ENCODE data around the gene RAX2. TPM values are rescaled to one million over a fixed set of nuclear protein-coding genes. Genes with fewer than 3 reads are reported as not detected.

RAX2 gene
- polyA plus RNA-seq, 1 donor from 2014 or later: not detected

DNA sequence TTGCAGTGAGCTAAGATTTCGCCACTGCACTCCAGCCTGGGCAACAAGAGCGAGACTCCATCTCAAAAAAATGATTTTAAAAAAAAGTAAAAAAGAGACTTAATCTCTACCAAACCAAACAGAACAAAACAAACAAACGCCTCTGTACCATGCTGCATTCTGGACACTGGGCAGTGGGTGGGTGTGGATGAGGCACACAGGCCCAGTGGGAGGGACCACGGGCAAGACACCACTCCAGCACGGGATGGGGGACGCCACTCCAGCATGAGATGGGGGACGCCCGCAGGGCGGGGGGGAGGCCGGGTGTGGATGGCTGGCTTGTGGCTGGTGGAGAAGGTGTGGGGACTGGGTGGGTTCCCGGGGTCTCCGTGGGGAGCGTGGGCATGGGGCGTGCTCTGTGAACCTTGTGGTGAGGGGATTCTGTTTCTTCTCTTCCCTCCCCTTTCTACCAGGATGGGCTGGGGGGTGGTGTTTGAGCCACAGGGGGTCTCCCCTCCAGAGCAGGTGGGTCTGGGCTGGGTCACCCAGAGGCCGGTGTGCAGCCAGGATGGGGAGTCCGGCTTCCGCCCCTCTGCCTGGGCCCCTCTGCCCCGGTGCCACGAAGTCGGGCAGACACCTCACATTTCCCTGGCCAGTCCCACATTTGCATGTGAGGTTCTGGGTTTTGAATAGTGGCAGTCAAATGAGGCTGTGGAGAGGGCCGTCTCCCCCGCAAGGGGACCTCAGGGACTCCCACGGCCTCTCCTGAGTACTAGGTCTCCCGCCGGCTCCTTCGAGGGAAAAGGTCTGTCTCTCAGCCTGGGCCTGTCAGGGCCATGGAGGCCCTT, 38.1 kb upstream of the RAX2 start:
- Histone ChIP-seq H2AFZ (ENCODE audit: low read depth, low read length) (no peak overlapping the region), H3K4me2 (ENCODE audit: low read length) (no peak overlapping the region), H3K9me2 (ENCODE audit: insufficient read depth, low read length) (no peaks in the 10 kb centered on the region), H3F3A (ENCODE audit: insufficient read depth, low read length, poor library complexity, severe bottlenecking) (no peaks in the 10 kb centered on the region), H4K20me1 (ENCODE audit: insufficient read depth) (no peaks in the 10 kb centered on the region), H3K4me3 (ENCODE audit: low read length) (no peak overlapping the region), H3K27me3 (ENCODE audit: insufficient read depth, low read depth, low read length) (no peaks in the 10 kb centered on the region), H3K9me3 (ENCODE audit: low read length) (no peaks in the 10 kb centered on the region), H3K9ac (ENCODE audit: low read length) (no peak overlapping the region), H3K79me2 (replicated peaks; ENCODE audit: insufficient read depth, low read length) (no peaks in the 10 kb centered on the region), H3K36me3 (ENCODE audit: insufficient read depth, low read length) (no peaks in the 10 kb centered on the region), H3K27ac (ENCODE audit: low read length) (no peak overlapping the region)
- no peak for TF ChIP-seq TAF1 (IDR thresholded peaks at IDR 0.05; ENCODE audit: low read depth)
- no peak for TF ChIP-seq RAD21 (conservative IDR thresholded peaks at IDR 0.05)
- TF ChIP-seq POLR2AphosphoS5 (IDR thresholded peaks at IDR 0.05): no peak
- TF ChIP-seq SMC3 (conservative IDR thresholded peaks at IDR 0.05; ENCODE audit: poor library complexity): no peak
- no peak for TF ChIP-seq MXI1 (conservative IDR thresholded peaks at IDR 0.05; ENCODE audit: poor library complexity, severe bottlenecking)
- TF ChIP-seq, protein P1, sequence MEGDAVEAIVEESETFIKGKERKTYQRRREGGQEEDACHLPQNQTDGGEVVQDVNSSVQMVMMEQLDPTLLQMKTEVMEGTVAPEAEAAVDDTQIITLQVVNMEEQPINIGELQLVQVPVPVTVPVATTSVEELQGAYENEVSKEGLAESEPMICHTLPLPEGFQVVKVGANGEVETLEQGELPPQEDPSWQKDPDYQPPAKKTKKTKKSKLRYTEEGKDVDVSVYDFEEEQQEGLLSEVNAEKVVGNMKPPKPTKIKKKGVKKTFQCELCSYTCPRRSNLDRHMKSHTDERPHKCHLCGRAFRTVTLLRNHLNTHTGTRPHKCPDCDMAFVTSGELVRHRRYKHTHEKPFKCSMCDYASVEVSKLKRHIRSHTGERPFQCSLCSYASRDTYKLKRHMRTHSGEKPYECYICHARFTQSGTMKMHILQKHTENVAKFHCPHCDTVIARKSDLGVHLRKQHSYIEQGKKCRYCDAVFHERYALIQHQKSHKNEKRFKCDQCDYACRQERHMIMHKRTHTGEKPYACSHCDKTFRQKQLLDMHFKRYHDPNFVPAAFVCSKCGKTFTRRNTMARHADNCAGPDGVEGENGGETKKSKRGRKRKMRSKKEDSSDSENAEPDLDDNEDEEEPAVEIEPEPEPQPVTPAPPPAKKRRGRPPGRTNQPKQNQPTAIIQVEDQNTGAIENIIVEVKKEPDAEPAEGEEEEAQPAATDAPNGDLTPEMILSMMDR (IDR thresholded peaks at IDR 0.05; ENCODE audit: poor library complexity, severe bottlenecking): no peak
- no peak for TF ChIP-seq EP300 (conservative IDR thresholded peaks at IDR 0.05; ENCODE audit: poor library complexity, severe bottlenecking)
- TF ChIP-seq, protein P2, sequence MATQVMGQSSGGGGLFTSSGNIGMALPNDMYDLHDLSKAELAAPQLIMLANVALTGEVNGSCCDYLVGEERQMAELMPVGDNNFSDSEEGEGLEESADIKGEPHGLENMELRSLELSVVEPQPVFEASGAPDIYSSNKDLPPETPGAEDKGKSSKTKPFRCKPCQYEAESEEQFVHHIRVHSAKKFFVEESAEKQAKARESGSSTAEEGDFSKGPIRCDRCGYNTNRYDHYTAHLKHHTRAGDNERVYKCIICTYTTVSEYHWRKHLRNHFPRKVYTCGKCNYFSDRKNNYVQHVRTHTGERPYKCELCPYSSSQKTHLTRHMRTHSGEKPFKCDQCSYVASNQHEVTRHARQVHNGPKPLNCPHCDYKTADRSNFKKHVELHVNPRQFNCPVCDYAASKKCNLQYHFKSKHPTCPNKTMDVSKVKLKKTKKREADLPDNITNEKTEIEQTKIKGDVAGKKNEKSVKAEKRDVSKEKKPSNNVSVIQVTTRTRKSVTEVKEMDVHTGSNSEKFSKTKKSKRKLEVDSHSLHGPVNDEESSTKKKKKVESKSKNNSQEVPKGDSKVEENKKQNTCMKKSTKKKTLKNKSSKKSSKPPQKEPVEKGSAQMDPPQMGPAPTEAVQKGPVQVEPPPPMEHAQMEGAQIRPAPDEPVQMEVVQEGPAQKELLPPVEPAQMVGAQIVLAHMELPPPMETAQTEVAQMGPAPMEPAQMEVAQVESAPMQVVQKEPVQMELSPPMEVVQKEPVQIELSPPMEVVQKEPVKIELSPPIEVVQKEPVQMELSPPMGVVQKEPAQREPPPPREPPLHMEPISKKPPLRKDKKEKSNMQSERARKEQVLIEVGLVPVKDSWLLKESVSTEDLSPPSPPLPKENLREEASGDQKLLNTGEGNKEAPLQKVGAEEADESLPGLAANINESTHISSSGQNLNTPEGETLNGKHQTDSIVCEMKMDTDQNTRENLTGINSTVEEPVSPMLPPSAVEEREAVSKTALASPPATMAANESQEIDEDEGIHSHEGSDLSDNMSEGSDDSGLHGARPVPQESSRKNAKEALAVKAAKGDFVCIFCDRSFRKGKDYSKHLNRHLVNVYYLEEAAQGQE (IDR thresholded peaks at IDR 0.05; ENCODE audit: borderline replicate concordance): no peak
- no peak for TF ChIP-seq EZH2 (IDR thresholded peaks at IDR 0.05; ENCODE audit: borderline replicate concordance, insufficient read depth, low read length, poor library complexity, severe bottlenecking)

DNA sequence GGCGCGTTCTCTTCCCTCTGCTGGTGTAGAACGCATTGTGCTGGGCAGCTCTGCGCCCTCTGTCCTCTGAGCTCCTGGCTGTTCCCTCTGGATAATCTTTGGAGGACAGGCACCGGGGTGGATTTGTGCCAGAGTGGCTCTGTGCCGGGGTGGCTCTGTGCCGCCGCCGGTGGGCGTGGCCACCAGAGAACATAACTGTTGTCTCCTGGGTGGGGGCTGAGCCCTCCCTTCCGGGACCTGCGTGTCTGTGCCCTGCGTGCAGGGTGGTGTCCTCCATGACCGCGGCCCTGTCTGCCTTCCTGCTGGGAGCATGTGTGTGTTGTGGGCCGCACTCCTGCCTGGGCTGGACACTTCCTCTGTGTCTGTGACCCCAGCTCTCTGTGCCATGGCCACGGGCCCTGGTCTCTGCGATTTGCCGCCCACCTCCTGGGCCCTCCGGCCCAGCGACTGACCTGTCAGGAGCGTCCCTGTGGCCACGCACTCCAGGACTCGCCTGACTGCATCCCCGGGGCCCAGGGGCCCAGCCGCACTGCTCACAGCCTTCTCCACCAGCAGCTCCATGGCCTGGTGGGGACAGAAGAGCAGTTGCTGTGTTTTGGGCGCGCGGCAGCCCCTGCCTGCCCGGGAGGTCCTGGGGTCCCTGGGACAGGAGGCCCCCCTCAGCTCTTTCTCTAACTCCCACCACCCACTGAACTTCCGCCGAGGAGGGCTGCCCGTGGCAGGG, 36.6 kb upstream of the RAX2 start:
- H3K27ac ChIP-seq (ENCODE audit: low read length): no peak overlapping the region
- no peak overlapping the region for H3K4me3 ChIP-seq (ENCODE audit: low read length)
- no peaks in the 10 kb centered on the region for H4K20me1 ChIP-seq (ENCODE audit: insufficient read depth)
- H3F3A ChIP-seq (ENCODE audit: insufficient read depth, low read length, poor library complexity, severe bottlenecking): no peaks in the 10 kb centered on the region
- TF ChIP-seq EZH2 (IDR thresholded peaks at IDR 0.05; ENCODE audit: borderline replicate concordance, insufficient read depth, low read length, poor library complexity, severe bottlenecking): no peak
- TF ChIP-seq TAF1 (IDR thresholded peaks at IDR 0.05; ENCODE audit: low read depth): no peak
- no peak for TF ChIP-seq EP300 (conservative IDR thresholded peaks at IDR 0.05; ENCODE audit: poor library complexity, severe bottlenecking)
- no peak for TF ChIP-seq SMC3 (conservative IDR thresholded peaks at IDR 0.05; ENCODE audit: poor library complexity)
- TF ChIP-seq, protein P1 (IDR thresholded peaks at IDR 0.05; ENCODE audit: poor library complexity, severe bottlenecking): no peak
- no peak for TF ChIP-seq POLR2AphosphoS5 (IDR thresholded peaks at IDR 0.05)
- no peak for TF ChIP-seq MXI1 (conservative IDR thresholded peaks at IDR 0.05; ENCODE audit: poor library complexity, severe bottlenecking)
- TF ChIP-seq, protein P2 (IDR thresholded peaks at IDR 0.05; ENCODE audit: borderline replicate concordance): no peak
- no peak for TF ChIP-seq RAD21 (conservative IDR thresholded peaks at IDR 0.05)
- H3K79me2 ChIP-seq (replicated peaks; ENCODE audit: insufficient read depth, low read length): no peaks in the 10 kb centered on the region
- no peak overlapping the region for H3K9ac ChIP-seq (ENCODE audit: low read length)
- no peaks in the 10 kb centered on the region for H3K36me3 ChIP-seq (ENCODE audit: insufficient read depth, low read length)
- no peak overlapping the region for H2AFZ ChIP-seq (ENCODE audit: low read depth, low read length)
- H3K27me3 ChIP-seq (ENCODE audit: insufficient read depth, low read depth, low read length): no peaks in the 10 kb centered on the region
- no peak overlapping the region for H3K4me2 ChIP-seq (ENCODE audit: low read length)
- no peaks in the 10 kb centered on the region for H3K9me3 ChIP-seq (ENCODE audit: low read length)
- H3K9me2 ChIP-seq (ENCODE audit: insufficient read depth, low read length): no peaks in the 10 kb centered on the region
